Nephron progenitor cell (in vitro differentiated cells): ENCODE measurements around the gene ARHGAP8.
A peak's percentile ranks its signal among the peaks of the same experiment; 100 is the strongest.

ENCODE experiments used
- DNase-seq: peaks from one replicate; pipeline ENCODE4 v3.0.0; 2021
- H3K27ac Mint-ChIP-seq: 2 replicates; pipeline ENCODE4 v1.8.0; 2021; ENCODE audit warnings: mild to moderate bottlenecking, moderate library complexity, mixed read lengths
- H3K27me3 Mint-ChIP-seq: 2 replicates; pipeline ENCODE4 v1.8.0; 2021; ENCODE audit warnings: mild to moderate bottlenecking, low read depth, mixed read lengths; ENCODE audit not compliant: poor library complexity
- H3K36me3 Mint-ChIP-seq: 2 replicates; pipeline ENCODE4 v1.8.0; 2021; ENCODE audit warnings: low read depth, mixed read lengths
- H3K4me1 Mint-ChIP-seq: 2 replicates; pipeline ENCODE4 v1.8.0; 2021; ENCODE audit warnings: mixed read lengths
- H3K4me3 Mint-ChIP-seq: 2 replicates; pipeline ENCODE4 v1.8.0; 2021; ENCODE audit warnings: mild to moderate bottlenecking, moderate library complexity, mixed read lengths
- H3K9me3 Mint-ChIP-seq: 2 replicates; pipeline ENCODE4 v1.8.0; 2021; ENCODE audit warnings: mild to moderate bottlenecking, moderate library complexity, mixed read lengths
- CTCF ChIP-seq: fragments of 200-600 bp; sonication (generic); IDR thresholded peaks from 2 replicates; pipeline ENCODE4 v1.5.0; 2021; ENCODE audit warnings: antibody characterized with exemption

The ARHGAP8 gene

GRCh38 chr22:44805711-44806110 lies 53.3 kb downstream of the ARHGAP8 start:
- Mint-ChIP-seq H3K36me3 (no peaks in the 10 kb centered on the region), H3K27me3 (peaks cover 7% of the 10 kb centered on the region), H3K27ac (no peak overlapping the region), H3K4me1 (peaks cover 29% of the 10 kb centered on the region), H3K4me3 (no peak overlapping the region), H3K9me3 (peaks cover 2% of the 10 kb centered on the region)
- DNase-seq = no peak
- no peak for TF ChIP-seq CTCF

GRCh38 chr22:44807232-44807631 lies 54.9 kb downstream of the ARHGAP8 start:
- H3K9me3 Mint-ChIP-seq = peaks cover 8% of the 10 kb centered on the region
- no peak overlapping the region for H3K27ac Mint-ChIP-seq
- H3K4me3 Mint-ChIP-seq = no peak overlapping the region
- peaks cover 7% of the 10 kb centered on the region for H3K27me3 Mint-ChIP-seq
- DNase-seq = no peak
- H3K36me3 Mint-ChIP-seq = no peaks in the 10 kb centered on the region
- TF ChIP-seq CTCF = no peak
- peaks cover 25% of the 10 kb centered on the region for H3K4me1 Mint-ChIP-seq

- Mint-ChIP-seq H3K4me1 (peaks cover 18% of the 10 kb centered on the region), H3K27me3 (peaks cover 9% of the 10 kb centered on the region), H3K27ac (no peak overlapping the region), H3K4me3 (no peak overlapping the region), H3K36me3 (no peaks in the 10 kb centered on the region), H3K9me3 (peaks cover 12% of the 10 kb centered on the region)
- TF ChIP-seq CTCF = peak; percentile 36
- peak; percentile 61 for DNase-seq
Measured at GRCh38 chr22:44807915-44808690, 55.7 kb downstream of the ARHGAP8 start.

- DNase-seq = no peak
- no peak overlapping the region for H3K4me3 Mint-ChIP-seq
- H3K4me1 Mint-ChIP-seq = peaks cover 19% of the 10 kb centered on the region
- peaks cover 19% of the 10 kb centered on the region for H3K9me3 Mint-ChIP-seq
- H3K27ac Mint-ChIP-seq = no peak overlapping the region
- H3K36me3 Mint-ChIP-seq = no peaks in the 10 kb centered on the region
- peaks cover 13% of the 10 kb centered on the region for H3K27me3 Mint-ChIP-seq
- TF ChIP-seq CTCF = no peak
Measured at GRCh38 chr22:44809456-44809855, 57.1 kb downstream of the ARHGAP8 start.

GRCh38 chr22:44811141-44811540 lies 58.8 kb downstream of the ARHGAP8 start:
- Mint-ChIP-seq H3K9me3 (peaks cover 17% of the 10 kb centered on the region), H3K27ac (no peak overlapping the region), H3K27me3 (peaks cover 10% of the 10 kb centered on the region), H3K4me1 (peaks cover 11% of the 10 kb centered on the region), H3K4me3 (no peak overlapping the region), H3K36me3 (no peaks in the 10 kb centered on the region)
- TF ChIP-seq CTCF = no peak
- DNase-seq = no peak

GRCh38 chr22:44813416-44813815 lies 61.0 kb downstream of the ARHGAP8 start:
- Mint-ChIP-seq H3K9me3 (peaks cover 17% of the 10 kb centered on the region), H3K36me3 (no peaks in the 10 kb centered on the region), H3K4me3 (no peak overlapping the region), H3K4me1 (peaks cover 4% of the 10 kb centered on the region), H3K27ac (no peak overlapping the region), H3K27me3 (peaks cover 13% of the 10 kb centered on the region)
- DNase-seq = no peak
- no peak for TF ChIP-seq CTCF
